Bone marrow (tissue), 2 donors: ENCODE measurements around the gene ROBO4.

ENCODE experiments used
- DNase-seq, 2 donors: peaks; one replicate each; lab custom pipeline; 2025; lab: John Stamatoyannopoulos, UW

ROBO4 gene

DNA sequence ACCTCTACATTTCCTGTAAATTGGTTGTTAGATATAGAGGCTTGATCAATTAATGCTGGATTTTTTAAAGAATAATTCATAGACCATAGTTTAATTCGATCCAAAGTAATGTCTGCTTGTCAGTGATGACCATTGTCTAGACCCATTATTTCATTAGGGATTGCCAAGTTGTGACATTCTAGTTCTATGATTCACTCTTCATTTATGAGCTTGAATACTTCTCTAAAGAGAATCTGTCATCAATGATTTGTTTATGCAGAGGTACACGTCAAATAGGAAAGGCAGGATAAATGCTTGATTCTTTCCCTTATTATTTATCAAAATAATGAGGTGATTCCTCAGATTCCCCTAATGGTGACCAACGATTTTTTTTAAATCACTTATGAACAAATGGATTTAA lies 56.5 kb downstream of the ROBO4 start:
- no peak for DNase-seq

DNA sequence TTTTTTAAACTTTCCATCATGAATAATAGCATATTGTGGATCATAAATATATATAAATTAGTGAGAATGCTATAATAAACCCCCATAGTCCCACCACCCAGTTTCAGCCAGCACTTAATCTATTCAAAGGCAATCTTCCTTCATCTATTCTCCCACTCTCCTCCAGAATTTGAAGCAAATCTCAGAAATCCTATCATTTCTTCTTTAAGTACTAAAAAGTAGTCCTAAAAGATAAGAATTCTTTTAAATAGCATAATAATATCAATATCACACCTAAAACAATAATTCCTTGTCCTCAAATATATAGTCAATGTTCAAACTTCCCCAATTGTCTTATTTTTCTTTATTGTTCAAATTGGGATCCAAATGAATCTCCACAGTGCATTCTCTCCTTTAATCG lies 57.0 kb downstream of the ROBO4 start:
- DNase-seq: no peak

DNA sequence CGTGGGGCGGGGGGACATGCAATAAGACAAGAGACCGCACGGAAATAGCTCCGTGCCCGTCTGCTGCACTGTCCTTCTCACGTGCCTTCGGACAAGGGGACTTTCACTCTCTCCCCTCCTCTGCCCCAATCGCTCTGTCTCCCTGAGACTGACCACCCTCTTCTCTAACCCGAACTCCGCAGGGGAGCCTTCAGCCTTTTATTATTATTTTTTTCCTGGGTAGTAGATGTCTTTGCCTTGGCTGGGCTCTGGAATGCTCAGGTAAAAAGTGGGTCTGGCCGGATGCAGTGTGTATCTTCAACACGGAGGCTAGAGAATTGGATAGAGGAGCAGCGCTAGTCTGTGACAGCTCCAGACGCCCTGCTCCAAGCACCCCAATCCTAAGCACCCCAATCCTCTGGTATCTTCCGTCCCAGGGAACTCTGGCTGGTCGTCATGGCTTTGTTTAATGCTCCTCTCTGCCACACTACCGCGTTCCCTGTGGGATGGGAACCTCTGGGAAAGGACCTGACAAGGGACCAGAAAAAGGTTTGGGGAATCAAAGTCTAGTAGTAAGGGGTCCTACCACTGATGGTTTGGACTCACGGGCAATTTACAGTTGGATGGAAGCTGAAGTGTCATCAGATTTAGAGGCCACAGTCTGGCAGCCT lies 57.6 kb downstream of the ROBO4 start:
- DNase-seq: no peak

DNA sequence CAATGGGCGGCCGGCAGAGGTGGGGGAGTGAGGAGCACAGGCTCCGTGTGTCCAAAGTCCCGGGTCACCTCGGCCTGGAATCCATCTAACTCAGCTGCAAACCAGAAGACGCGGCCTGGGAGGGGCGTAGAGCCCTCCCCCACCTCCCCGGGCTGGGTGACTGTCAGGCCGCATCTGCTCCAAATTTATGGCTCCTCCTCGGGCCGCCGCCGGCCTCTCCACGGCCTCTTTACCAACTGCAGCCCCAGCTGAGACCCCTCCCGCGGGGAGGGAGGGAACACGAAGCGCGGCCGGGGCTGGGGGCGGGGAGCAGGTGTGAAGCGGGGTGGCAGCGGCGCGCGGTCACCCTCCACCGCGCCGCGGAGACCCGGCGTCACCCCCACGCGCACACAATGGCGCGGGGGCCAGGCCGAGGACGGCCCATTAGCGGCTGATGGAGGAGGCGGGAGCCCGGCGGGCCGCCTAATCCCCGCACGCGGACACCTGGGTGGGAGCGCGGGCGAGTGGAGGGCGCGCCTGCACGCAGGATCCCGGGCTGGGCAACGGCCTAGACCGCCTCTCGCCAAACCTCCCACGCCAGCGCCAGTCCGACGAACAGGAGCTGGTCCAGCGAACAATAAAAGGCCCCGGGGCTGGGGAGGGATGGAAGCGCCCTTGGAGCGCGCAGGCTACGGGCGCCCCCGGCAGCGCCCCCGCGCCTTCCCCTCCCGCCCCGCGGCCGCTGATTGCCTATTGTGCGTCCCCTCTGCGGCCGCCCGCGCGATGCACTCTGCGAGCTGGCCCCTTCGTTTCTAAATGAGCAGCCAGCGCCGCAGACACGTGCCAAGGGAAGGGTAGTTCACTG lies 58.3 kb downstream of the ROBO4 start:
- no peak for DNase-seq

DNA sequence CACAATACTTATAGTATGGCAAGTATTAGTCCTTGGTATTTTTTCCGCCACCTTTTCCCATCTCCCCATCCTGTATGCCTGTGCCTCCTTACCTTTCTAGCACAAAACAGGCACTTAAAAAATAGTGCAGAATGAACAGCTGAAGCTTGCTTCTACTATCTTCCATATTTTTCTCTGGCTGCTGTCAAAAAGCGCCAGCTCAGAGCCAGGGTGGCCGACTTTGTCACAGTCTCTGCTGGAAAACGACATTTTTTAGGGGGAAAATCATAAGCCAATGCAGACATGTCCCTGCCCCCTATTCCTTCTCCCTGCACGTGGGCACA lies 58.9 kb downstream of the ROBO4 start:
- DNase-seq: no peak

DNA sequence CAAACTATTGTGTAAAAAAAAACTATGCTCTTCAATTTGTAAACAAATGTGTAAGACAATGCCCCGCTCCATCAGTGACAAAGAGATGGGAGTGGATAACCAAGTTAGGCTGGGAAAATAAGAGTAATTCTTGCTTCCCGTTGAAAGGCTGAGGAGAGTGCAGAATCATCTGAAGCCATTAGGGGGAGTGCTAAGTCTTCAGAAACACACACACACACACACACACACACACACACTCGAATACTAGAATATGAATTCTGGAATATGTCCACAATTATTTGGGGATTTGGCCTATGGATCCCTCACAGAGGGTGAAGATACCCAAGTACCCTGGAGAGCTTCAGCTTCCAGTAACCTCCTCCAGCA lies 60.2 kb downstream of the ROBO4 start:
- DNase-seq: peak in 1 of 2 donors; percentile 23

DNA sequence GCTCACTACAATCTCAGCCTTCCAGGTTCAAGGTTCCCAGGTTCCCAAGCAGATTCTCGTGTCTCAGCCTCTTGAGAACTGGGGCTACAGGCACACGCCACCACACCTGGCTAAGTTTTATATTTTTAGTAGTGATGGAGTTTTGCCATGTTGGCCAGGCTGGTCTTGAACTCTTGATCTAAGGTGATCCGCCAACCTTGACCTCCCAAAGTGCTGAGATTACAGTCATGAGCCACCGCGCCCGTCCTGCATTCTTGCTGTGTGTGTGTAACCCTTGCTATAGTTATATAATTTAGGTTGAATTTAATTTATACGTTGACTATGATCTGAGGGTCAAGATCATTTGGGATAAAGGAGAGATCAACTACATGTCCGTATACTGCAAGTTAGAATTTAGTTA lies 61.7 kb downstream of the ROBO4 start:
- DNase-seq: no peak

DNA sequence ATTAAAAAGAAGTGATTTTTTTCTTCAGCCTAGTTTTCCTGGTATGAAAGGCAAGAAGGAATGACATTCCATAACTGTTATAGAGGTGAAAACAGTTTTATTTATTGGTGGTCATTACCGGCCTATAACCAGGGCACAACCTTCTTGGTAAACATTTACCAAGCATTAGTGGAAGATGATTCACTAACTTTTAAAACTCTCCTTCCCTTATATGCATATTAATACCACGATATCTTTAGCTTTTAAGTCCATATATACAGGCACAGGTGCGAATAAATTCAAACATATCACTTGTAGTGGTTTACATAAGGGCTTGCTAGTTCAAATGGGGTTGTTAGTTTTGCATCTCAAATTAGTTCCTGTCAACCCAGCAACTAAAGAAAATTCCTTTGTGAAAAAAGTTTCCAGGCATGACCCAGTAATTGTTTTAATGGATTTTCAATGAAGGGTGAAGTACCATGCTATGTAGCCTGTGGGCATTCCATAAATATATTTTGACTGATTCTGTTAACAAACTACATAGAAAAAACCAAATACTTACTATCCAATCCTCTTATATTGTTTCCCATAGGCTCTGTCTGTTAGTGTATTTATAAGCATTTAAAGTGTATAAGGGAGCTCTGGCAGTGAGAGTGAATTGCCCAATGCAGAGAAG lies 63.0 kb downstream of the ROBO4 start:
- DNase-seq: no peak
